ENCODE results near the gene HPGDS. TPM values are rescaled to one million over a fixed set of nuclear protein-coding genes. Genes with fewer than 3 reads are reported as not detected.
A peak's percentile ranks its signal among the peaks of the same experiment; 100 is the strongest.
"Not testable (repeated sequence)": the region's sequence is repeated elsewhere in the genome, so short reads cannot be mapped to it uniquely, and the experiment has no call there.

HPGDS gene
- total RNA-seq, 4 donors from 2014 or later: 0.53 TPM; not detected in 3

GRCh38 chr4:94306713-94307112 lies 35.9 kb downstream of the HPGDS start:
- no peak for DNase-seq
- no peak for ATAC-seq
- no peak overlapping the region for H3K4me3 ChIP-seq
- H3K27me3 ChIP-seq: no peaks in the 10 kb centered on the region
- no peak overlapping the region for H3K27ac ChIP-seq
- no peaks in the 10 kb centered on the region for H3K36me3 ChIP-seq
- in situ Hi-C loops (cut with MboI; ENCODE audit: low sequenced_read_pairs in 4 of 4): no loop called here
- TF ChIP-seq POLR2A (IDR thresholded peaks at IDR 0.05): no peak
- intact Hi-C loops (cut with DNase I; ENCODE audit: low total_unique reads): loop anchor here (5.0 to 10.0 kb wide), 2 partner anchors 86 to 288 kb away; no protein-coding TSS in a partner anchor
- no peaks in the 10 kb centered on the region for H3K9me3 ChIP-seq
- H3K4me1 ChIP-seq: no peaks in the 10 kb centered on the region

GRCh38 chr4:94305466-94306225 lies 37.0 kb downstream of the HPGDS start:
- intact Hi-C loops (cut with DNase I; ENCODE audit: low total_unique reads): loop anchor here (5.0 to 10.0 kb wide), 2 partner anchors 87 to 289 kb away; no protein-coding TSS in a partner anchor
- TF ChIP-seq CTCF (IDR thresholded peaks at IDR 0.05 in 4 of 5, conservative IDR thresholded peaks at IDR 0.05 in 1 of 5) (no peak), POLR2A (IDR thresholded peaks at IDR 0.05) (no peak)
- in situ Hi-C loops (cut with MboI; ENCODE audit: low sequenced_read_pairs in 4 of 4): no loop called here
- H3K27me3 ChIP-seq: no peaks in the 10 kb centered on the region
- no peak overlapping the region for H3K4me3 ChIP-seq
- DNase-seq: no peak
- H3K4me1 ChIP-seq: no peaks in the 10 kb centered on the region
- H3K27ac ChIP-seq: no peak overlapping the region
- ATAC-seq: no peak
- H3K9me3 ChIP-seq: no peaks in the 10 kb centered on the region
- H3K36me3 ChIP-seq: no peaks in the 10 kb centered on the region

GRCh38 chr4:94304365-94304971 lies 38.2 kb downstream of the HPGDS start:
- intact Hi-C loops (cut with DNase I; ENCODE audit: low total_unique reads): loop anchor here (10.0 kb wide), 1 partner anchor 290 kb away; no protein-coding TSS in a partner anchor

GRCh38 chr4:94302191-94302590 lies 40.4 kb downstream of the HPGDS start:
- DNase-seq (no peak), ATAC-seq (no peak)
- in situ Hi-C loops (cut with MboI; ENCODE audit: low sequenced_read_pairs in 4 of 4) (no loop called here), intact Hi-C loops (cut with DNase I; ENCODE audit: low total_unique reads) (loop anchor here (10.0 kb wide), 1 partner anchor 293 kb away; no protein-coding TSS in a partner anchor)
- no peak for TF ChIP-seq POLR2A (IDR thresholded peaks at IDR 0.05)
- TF ChIP-seq CTCF (IDR thresholded peaks at IDR 0.05 in 4 of 5, conservative IDR thresholded peaks at IDR 0.05 in 1 of 5): no peak
- no peaks in the 10 kb centered on the region for H3K27me3 ChIP-seq
- no peak overlapping the region for H3K27ac ChIP-seq
- H3K4me1 ChIP-seq: no peaks in the 10 kb centered on the region
- H3K4me3 ChIP-seq: no peak overlapping the region
- no peaks in the 10 kb centered on the region for H3K36me3 ChIP-seq
- H3K9me3 ChIP-seq: no peaks in the 10 kb centered on the region

More at GRCh38 chr4:94304365-94304971, 38.2 kb downstream of the HPGDS start:
- ATAC-seq: no peak
- Histone ChIP-seq H3K27ac (no peak overlapping the region), H3K9me3 (no peaks in the 10 kb centered on the region), H3K4me3 (no peak overlapping the region), H3K4me1 (no peaks in the 10 kb centered on the region), H3K27me3 (no peaks in the 10 kb centered on the region), H3K36me3 (no peaks in the 10 kb centered on the region)
- TF ChIP-seq POLR2A (IDR thresholded peaks at IDR 0.05): no peak
- peak in 3 of 5 experiments; percentile 33 to 59 (median 51) for TF ChIP-seq CTCF (IDR thresholded peaks at IDR 0.05 in 4 of 5, conservative IDR thresholded peaks at IDR 0.05 in 1 of 5)
- no peak for DNase-seq
- in situ Hi-C loops (cut with MboI; ENCODE audit: low sequenced_read_pairs in 4 of 4): no loop called here

GRCh38 chr4:94298725-94299252 lies 43.8 kb downstream of the HPGDS start:
- in situ Hi-C loops (cut with MboI; ENCODE audit: low sequenced_read_pairs in 4 of 4): no loop called here
- intact Hi-C loops (cut with DNase I; ENCODE audit: low total_unique reads): no loop called here
- Histone ChIP-seq H3K27ac (no peak overlapping the region), H3K4me1 (no peaks in the 10 kb centered on the region), H3K36me3 (no peaks in the 10 kb centered on the region), H3K4me3 (no peak overlapping the region), H3K9me3 (no peaks in the 10 kb centered on the region), H3K27me3 (no peaks in the 10 kb centered on the region)
- TF ChIP-seq POLR2A (IDR thresholded peaks at IDR 0.05) (no peak), CTCF (IDR thresholded peaks at IDR 0.05 in 4 of 5, conservative IDR thresholded peaks at IDR 0.05 in 1 of 5) (no peak)
- no peak for ATAC-seq
- DNase-seq: no peak

GRCh38 chr4:94295473-94295872 lies 47.2 kb downstream of the HPGDS start:
- ATAC-seq; intact Hi-C loops (cut with DNase I; ENCODE audit: low total_unique reads); H3K4me3 ChIP-seq; H3K9me3 ChIP-seq; H3K36me3 ChIP-seq; DNase-seq; in situ Hi-C loops (cut with MboI; ENCODE audit: low sequenced_read_pairs in 4 of 4); H3K27ac ChIP-seq; H3K27me3 ChIP-seq; H3K4me1 ChIP-seq: not testable (repeated sequence)

GRCh38 chr4:94293981-94294380 lies 48.7 kb downstream of the HPGDS start:
- H3K36me3 ChIP-seq; H3K4me3 ChIP-seq; DNase-seq; H3K9me3 ChIP-seq; H3K27ac ChIP-seq; in situ Hi-C loops (cut with MboI; ENCODE audit: low sequenced_read_pairs in 4 of 4); H3K27me3 ChIP-seq; H3K4me1 ChIP-seq; ATAC-seq; intact Hi-C loops (cut with DNase I; ENCODE audit: low total_unique reads): not testable (repeated sequence)
